NCI-H128 (cell line): ENCODE measurements around the gene TIGD7.

Source experiments
- DNase-seq: peaks from one replicate; lab custom pipeline; 2025; ENCODE audit not compliant: unreplicated experiment; lab: John Stamatoyannopoulos, UW

Gene TIGD7

GRCh38 chr16:3305109-3306068 is at the start of gene TIGD7, which contains the start of gene ZNF75A:
Gene TIGD7, minus strand, starts transcription at chr16:3305430. Its CDS starts 4,816 bp downstream, at chr16:3300614.
Gene ZNF75A, plus strand, starts transcription at chr16:3305497. Its CDS starts 2,932 bp downstream, at chr16:3308429.
- DNase-seq = peak; percentile 50

GRCh38 chr16:3349175-3349574 is 43.9 kb upstream of the TIGD7 start:
- no peak for DNase-seq

- no peak for DNase-seq
These were observed 43.4 kb upstream of the TIGD7 start for GRCh38 chr16:3348547-3349167.

GRCh38 chr16:3347586-3347985 is 42.4 kb upstream of the TIGD7 start:
- DNase-seq = no peak

- DNase-seq = no peak
These were observed 40.8 kb upstream of the TIGD7 start for GRCh38 chr16:3346041-3346440.

GRCh38 chr16:3328643-3329042 is 23.4 kb upstream of the TIGD7 start:
- no peak for DNase-seq

- no peak for DNase-seq
These were observed 22.9 kb upstream of the TIGD7 start for GRCh38 chr16:3328104-3328503.

- DNase-seq = no peak
These were observed 22.3 kb upstream of the TIGD7 start for GRCh38 chr16:3327514-3327913.

GRCh38 chr16:3321816-3322215 is 16.6 kb upstream of the TIGD7 start:
- DNase-seq = no peak

GRCh38 chr16:3317315-3317999 is 12.2 kb upstream of the TIGD7 start:
- no peak for DNase-seq

- no peak for DNase-seq
These were observed 6.3 kb upstream of the TIGD7 start for GRCh38 chr16:3311496-3311895.

GRCh38 chr16:3306078-3306477 is 848 bp upstream of the TIGD7 start:
- DNase-seq = no peak

- DNase-seq = no peak
These were observed 860 bp downstream of the TIGD7 start for GRCh38 chr16:3304370-3304769.

GRCh38 chr16:3295783-3296182 is 9.4 kb downstream of the TIGD7 start:
- DNase-seq = no peak

GRCh38 chr16:3295209-3295608 is 10.0 kb downstream of the TIGD7 start:
- DNase-seq = no peak

- DNase-seq = no peak
These were observed 12.6 kb downstream of the TIGD7 start for GRCh38 chr16:3292604-3293003.

- no peak for DNase-seq
These were observed 15.1 kb downstream of the TIGD7 start for GRCh38 chr16:3289998-3290673.

GRCh38 chr16:3285131-3285530 is 20.1 kb downstream of the TIGD7 start:
- DNase-seq = no peak

GRCh38 chr16:3283543-3284447 is 21.4 kb downstream of the TIGD7 start:
- no peak for DNase-seq
